ENCODE measurements around the gene ZNF621. TPM values are rescaled to one million over a fixed set of nuclear protein-coding genes. Genes with fewer than 3 reads are reported as not detected.

The ZNF621 gene
- total and polyA plus RNA-seq, 9 of the 15 experiments (the other 6 are each of a cell fraction or from before 2014, with no cell fraction given), result 4.7 to 28.9 (median 20.6) TPM

DNA sequence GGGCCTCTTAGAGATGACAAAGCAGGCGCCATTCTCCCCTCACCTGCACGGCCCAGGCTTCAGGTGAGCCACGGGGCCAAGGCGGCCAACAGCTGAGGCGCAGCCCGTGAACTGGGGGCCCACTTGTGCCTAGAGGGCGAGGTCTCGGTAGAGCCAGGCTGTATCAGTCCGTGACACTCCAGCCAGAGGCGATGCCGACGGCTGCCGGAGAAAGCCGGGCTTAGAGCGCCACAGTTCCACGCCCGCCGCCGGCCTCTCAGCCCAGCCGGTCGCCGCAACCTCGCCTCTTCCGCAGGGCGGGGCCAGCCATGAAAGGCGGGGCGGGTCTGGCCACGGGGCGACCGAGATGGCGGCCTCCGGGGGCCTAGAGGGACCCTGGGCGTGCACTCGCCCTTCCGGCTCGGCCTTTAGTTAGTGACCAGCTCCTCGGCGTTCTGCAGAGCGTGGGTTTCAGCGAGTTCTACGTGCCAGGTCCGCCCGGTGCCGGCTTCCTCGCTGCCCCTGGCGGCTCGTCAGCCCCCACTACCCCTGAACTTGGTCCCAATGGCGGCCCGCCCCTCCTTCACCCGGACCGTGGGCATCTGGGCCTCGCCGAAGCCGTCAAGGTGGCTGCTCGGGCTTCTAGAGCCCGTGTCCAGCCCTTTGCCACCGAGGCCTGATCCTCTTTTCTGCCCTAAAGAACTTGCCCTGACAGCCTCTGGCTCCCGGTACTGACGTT, at the start of gene ZNF621 (continued):
- TF ChIP-seq KLF16 (IDR thresholded peaks at IDR 0.05) (no peak), ARHGAP35 (IDR thresholded peaks at IDR 0.05; ENCODE audit: partially characterized antibody) (peak; percentile 10), MEF2D (tag; conservative IDR thresholded peaks at IDR 0.05; ENCODE audit: low read depth) (no peak), ZNF778 (CRISPR knock-in tag; IDR thresholded peaks at IDR 0.05) (no peak), RBM39 (optimal IDR thresholded peaks at IDR 0.05; ENCODE audit: low read depth, low read length) (peak; percentile 49), KAT7 (CRISPR knock-in tag; IDR thresholded peaks at IDR 0.05; ENCODE audit: borderline replicate concordance) (peak; percentile 77; the same call in 1 of the 2 replicates), NR4A1 (CRISPR knock-in tag; IDR thresholded peaks at IDR 0.05) (peak; percentile 93), NR4A1 (tag; IDR thresholded peaks at IDR 0.05) (peak; percentile 64; the same call in 1 of the 2 replicates), GATAD2A (IDR thresholded peaks at IDR 0.05) (no peak), HOXB6 (CRISPR knock-in tag; IDR thresholded peaks at IDR 0.05; ENCODE audit: borderline replicate concordance) (no peak), RBM25 (IDR thresholded peaks at IDR 0.05; ENCODE audit: low read depth, low read length, severe bottlenecking) (no peak), TRIM24 (IDR thresholded peaks at IDR 0.05) (peak in 1 of 2 experiments; percentile 40; a peak in 1 of 4 replicates), RNF2 (IDR thresholded peaks at IDR 0.05) (peak; percentile 74), ZNF197 (CRISPR knock-in tag; IDR thresholded peaks at IDR 0.05; ENCODE audit: low read depth) (no peak), ZNF76 (CRISPR knock-in tag; IDR thresholded peaks at IDR 0.05; ENCODE audit: borderline replicate concordance) (peak; percentile 13; the same call in 1 of the 2 replicates), BCL6 (CRISPR knock-in tag; IDR thresholded peaks at IDR 0.05) (no peak)
- TF ChIP-seq, protein P1, sequence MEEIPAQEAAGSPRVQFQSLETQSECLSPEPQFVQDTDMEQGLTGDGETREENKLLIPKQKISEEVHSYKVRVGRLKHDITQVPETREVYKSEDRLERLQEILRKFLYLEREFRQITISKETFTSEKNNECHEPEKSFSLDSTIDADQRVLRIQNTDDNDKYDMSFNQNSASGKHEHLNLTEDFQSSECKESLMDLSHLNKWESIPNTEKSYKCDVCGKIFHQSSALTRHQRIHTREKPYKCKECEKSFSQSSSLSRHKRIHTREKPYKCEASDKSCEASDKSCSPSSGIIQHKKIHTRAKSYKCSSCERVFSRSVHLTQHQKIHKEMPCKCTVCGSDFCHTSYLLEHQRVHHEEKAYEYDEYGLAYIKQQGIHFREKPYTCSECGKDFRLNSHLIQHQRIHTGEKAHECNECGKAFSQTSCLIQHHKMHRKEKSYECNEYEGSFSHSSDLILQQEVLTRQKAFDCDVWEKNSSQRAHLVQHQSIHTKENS (CRISPR knock-in tag; IDR thresholded peaks at IDR 0.05), result no peak
- TF ChIP-seq, protein P2, sequence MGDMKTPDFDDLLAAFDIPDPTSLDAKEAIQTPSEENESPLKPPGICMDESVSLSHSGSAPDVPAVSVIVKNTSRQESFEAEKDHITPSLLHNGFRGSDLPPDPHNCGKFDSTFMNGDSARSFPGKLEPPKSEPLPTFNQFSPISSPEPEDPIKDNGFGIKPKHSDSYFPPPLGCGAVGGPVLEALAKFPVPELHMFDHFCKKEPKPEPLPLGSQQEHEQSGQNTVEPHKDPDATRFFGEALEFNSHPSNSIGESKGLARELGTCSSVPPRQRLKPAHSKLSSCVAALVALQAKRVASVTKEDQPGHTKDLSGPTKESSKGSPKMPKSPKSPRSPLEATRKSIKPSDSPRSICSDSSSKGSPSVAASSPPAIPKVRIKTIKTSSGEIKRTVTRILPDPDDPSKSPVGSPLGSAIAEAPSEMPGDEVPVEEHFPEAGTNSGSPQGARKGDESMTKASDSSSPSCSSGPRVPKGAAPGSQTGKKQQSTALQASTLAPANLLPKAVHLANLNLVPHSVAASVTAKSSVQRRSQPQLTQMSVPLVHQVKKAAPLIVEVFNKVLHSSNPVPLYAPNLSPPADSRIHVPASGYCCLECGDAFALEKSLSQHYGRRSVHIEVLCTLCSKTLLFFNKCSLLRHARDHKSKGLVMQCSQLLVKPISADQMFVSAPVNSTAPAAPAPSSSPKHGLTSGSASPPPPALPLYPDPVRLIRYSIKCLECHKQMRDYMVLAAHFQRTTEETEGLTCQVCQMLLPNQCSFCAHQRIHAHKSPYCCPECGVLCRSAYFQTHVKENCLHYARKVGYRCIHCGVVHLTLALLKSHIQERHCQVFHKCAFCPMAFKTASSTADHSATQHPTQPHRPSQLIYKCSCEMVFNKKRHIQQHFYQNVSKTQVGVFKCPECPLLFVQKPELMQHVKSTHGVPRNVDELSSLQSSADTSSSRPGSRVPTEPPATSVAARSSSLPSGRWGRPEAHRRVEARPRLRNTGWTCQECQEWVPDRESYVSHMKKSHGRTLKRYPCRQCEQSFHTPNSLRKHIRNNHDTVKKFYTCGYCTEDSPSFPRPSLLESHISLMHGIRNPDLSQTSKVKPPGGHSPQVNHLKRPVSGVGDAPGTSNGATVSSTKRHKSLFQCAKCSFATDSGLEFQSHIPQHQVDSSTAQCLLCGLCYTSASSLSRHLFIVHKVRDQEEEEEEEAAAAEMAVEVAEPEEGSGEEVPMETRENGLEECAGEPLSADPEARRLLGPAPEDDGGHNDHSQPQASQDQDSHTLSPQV (IDR thresholded peaks at IDR 0.05), result peak; percentile 47; the same call in 1 of the 2 replicates
- TF ChIP-seq, protein P3, sequence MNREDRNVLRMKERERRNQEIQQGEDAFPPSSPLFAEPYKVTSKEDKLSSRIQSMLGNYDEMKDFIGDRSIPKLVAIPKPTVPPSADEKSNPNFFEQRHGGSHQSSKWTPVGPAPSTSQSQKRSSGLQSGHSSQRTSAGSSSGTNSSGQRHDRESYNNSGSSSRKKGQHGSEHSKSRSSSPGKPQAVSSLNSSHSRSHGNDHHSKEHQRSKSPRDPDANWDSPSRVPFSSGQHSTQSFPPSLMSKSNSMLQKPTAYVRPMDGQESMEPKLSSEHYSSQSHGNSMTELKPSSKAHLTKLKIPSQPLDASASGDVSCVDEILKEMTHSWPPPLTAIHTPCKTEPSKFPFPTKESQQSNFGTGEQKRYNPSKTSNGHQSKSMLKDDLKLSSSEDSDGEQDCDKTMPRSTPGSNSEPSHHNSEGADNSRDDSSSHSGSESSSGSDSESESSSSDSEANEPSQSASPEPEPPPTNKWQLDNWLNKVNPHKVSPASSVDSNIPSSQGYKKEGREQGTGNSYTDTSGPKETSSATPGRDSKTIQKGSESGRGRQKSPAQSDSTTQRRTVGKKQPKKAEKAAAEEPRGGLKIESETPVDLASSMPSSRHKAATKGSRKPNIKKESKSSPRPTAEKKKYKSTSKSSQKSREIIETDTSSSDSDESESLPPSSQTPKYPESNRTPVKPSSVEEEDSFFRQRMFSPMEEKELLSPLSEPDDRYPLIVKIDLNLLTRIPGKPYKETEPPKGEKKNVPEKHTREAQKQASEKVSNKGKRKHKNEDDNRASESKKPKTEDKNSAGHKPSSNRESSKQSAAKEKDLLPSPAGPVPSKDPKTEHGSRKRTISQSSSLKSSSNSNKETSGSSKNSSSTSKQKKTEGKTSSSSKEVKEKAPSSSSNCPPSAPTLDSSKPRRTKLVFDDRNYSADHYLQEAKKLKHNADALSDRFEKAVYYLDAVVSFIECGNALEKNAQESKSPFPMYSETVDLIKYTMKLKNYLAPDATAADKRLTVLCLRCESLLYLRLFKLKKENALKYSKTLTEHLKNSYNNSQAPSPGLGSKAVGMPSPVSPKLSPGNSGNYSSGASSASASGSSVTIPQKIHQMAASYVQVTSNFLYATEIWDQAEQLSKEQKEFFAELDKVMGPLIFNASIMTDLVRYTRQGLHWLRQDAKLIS (CRISPR knock-in tag; IDR thresholded peaks at IDR 0.05), result no peak; the same call in 1 of the 2 replicates
